Fibroblast of lung (primary cell): Measurements from ENCODE around the gene MACROD2.

ENCODE experiments used
- EZH2 ChIP-seq: IDR thresholded peaks from 2 replicates; pipeline ENCODE4 v1.5.1; 2012; ENCODE audit warnings: low read length, control low read depth, mild to moderate bottlenecking; ENCODE audit errors: missing control alignments
- TF ChIP-seq, protein P1 (sequence below), 2 donors: IDR thresholded peaks in 1 of 2; conservative IDR thresholded peaks in 1 of 2; 1 replicate in 1 of 2; 2 replicates in 1 of 2; pipeline ENCODE4 v1.5.1; 2011 to 2012; ENCODE audit warnings: low read length in 2 of 2, control low read depth in 1 of 2, inconsistent platforms in 1 of 2, low read depth in 1 of 2, mild to moderate bottlenecking in 1 of 2

DNA sequence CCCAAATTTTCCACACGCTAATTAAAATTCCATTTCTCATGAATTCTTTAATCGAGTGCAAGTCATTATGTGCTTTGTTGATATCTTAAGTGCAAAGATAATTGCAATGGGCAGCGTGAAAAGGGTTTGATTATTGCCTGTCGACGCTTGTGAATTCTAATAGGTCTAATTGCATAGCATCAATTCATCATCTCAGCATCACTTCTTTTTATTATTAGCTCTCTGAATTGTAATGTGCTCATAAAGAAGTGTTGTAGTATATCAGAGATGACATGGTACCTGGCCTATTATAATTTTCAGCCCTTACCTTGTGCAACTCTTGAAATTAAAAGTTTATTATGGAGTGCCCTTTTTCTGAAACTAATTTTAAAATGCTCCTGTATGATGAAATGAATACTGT is 1208.9 kb downstream of the MACROD2 start:
- TF ChIP-seq EZH2, result no peak
- TF ChIP-seq, protein P1, sequence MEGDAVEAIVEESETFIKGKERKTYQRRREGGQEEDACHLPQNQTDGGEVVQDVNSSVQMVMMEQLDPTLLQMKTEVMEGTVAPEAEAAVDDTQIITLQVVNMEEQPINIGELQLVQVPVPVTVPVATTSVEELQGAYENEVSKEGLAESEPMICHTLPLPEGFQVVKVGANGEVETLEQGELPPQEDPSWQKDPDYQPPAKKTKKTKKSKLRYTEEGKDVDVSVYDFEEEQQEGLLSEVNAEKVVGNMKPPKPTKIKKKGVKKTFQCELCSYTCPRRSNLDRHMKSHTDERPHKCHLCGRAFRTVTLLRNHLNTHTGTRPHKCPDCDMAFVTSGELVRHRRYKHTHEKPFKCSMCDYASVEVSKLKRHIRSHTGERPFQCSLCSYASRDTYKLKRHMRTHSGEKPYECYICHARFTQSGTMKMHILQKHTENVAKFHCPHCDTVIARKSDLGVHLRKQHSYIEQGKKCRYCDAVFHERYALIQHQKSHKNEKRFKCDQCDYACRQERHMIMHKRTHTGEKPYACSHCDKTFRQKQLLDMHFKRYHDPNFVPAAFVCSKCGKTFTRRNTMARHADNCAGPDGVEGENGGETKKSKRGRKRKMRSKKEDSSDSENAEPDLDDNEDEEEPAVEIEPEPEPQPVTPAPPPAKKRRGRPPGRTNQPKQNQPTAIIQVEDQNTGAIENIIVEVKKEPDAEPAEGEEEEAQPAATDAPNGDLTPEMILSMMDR (conservative IDR thresholded peaks at IDR 0.05 in 1 of 2, IDR thresholded peaks at IDR 0.05 in 1 of 2; ENCODE audit: low read depth in 1 of 2, low read length in 2 of 2), result no peak
